Thoracic aorta (tissue), 2 donors: Measurements from ENCODE around the gene GGTLC2. TPM values are rescaled to one million over a fixed set of nuclear protein-coding genes. Genes with fewer than 3 reads are reported as not detected.

Experiments
- ATAC-seq: fragments of 150-250 bp; one replicate; pipeline ENCODE4 v1.8.0; 2017; ENCODE audit warnings: low read depth; ENCODE audit not compliant: insufficient number of reproducible peaks, low FRiP score
- DNase-seq: peaks from one replicate; pipeline ENCODE4 v3.0.0-alpha.2; 2020; ENCODE audit warnings: low spot score
- H3K27ac ChIP-seq, 2 donors: fragments of 200-600 bp; sonication (generic); 1 replicate in 1 of 2; 2 replicates in 1 of 2; pipeline ENCODE4 v1.5.1; 2016; ENCODE audit warnings: mild to moderate bottlenecking in 2 of 2, moderate library complexity in 2 of 2
- H3K27me3 ChIP-seq: fragments of 200-600 bp; sonication (generic); replicated peaks from 2 replicates; pipeline ENCODE4 v1.6.0; 2016; ENCODE audit warnings: mild to moderate bottlenecking; ENCODE audit not compliant: insufficient read depth
- H3K36me3 ChIP-seq: fragments of 200-600 bp; sonication (generic); one replicate; pipeline ENCODE4 v1.5.1; 2016
- H3K4me1 ChIP-seq, 2 donors: fragments of 200-600 bp; sonication (generic); 1 replicate in 1 of 2; 2 replicates in 1 of 2; pipeline versions ENCODE4 v1.5.1 to v1.6.0; 2016; ENCODE audit warnings: low read depth in 2 of 2, mild to moderate bottlenecking in 1 of 2; ENCODE audit not compliant: control insufficient read depth in 1 of 2
- H3K4me3 ChIP-seq: fragments of 200-600 bp; sonication (generic); 2 replicates; pipeline ENCODE4 v1.5.1; 2016; ENCODE audit warnings: mild to moderate bottlenecking
- H3K9me3 ChIP-seq: fragments of 200-600 bp; sonication (generic); 2 replicates; pipeline ENCODE4 v1.5.1; 2016
- total RNA-seq, 2 donors: library from RNA; depleted of rRNA; stranded (reverse); fragments of >200 nt; gene quantifications; one replicate each; pipeline versions ENCODE4 v1.1.0 to v1.2.3, GENCODE V29; 2016
- TF ChIP-seq, protein P1 (sequence below): fragments of 200-600 bp; sonication (generic); IDR thresholded peaks from one replicate; pipeline ENCODE4 v1.5.1; 2019; ENCODE audit warnings: antibody characterized with exemption

GGTLC2 gene
- total RNA-seq, 2 donors from 2014 or later = not detected

DNA sequence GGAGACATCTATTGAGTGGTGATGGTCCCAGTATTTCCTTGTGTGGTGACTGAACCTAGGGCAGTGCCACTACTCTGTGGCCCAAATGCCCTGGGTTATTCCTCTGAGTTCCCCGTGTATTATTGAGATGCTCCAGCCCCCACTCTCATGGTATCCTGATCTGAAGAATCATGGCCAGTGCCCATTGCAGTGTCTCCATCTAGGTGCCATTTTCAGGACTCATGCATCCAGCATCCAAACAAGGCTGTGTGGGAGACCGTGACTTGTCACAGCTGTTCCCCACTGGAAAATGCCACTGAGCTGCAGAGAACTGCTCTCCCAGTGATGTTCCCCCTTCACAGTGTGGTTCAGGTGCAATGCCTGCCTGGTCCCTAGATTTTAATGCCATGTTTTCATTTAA, 24.7 kb downstream of the GGTLC2 start:
- no peak for ATAC-seq
- no peaks in the 10 kb centered on the region for H3K4me1 ChIP-seq
- no peaks in the 10 kb centered on the region for H3K36me3 ChIP-seq
- no peak overlapping the region for H3K27ac ChIP-seq
- TF ChIP-seq, protein P1, sequence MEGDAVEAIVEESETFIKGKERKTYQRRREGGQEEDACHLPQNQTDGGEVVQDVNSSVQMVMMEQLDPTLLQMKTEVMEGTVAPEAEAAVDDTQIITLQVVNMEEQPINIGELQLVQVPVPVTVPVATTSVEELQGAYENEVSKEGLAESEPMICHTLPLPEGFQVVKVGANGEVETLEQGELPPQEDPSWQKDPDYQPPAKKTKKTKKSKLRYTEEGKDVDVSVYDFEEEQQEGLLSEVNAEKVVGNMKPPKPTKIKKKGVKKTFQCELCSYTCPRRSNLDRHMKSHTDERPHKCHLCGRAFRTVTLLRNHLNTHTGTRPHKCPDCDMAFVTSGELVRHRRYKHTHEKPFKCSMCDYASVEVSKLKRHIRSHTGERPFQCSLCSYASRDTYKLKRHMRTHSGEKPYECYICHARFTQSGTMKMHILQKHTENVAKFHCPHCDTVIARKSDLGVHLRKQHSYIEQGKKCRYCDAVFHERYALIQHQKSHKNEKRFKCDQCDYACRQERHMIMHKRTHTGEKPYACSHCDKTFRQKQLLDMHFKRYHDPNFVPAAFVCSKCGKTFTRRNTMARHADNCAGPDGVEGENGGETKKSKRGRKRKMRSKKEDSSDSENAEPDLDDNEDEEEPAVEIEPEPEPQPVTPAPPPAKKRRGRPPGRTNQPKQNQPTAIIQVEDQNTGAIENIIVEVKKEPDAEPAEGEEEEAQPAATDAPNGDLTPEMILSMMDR = no peak
- no peak overlapping the region for H3K4me3 ChIP-seq
- no peak for DNase-seq
- H3K9me3 ChIP-seq = peaks cover 3% of the 10 kb centered on the region
- H3K27me3 ChIP-seq = no peaks in the 10 kb centered on the region

DNA sequence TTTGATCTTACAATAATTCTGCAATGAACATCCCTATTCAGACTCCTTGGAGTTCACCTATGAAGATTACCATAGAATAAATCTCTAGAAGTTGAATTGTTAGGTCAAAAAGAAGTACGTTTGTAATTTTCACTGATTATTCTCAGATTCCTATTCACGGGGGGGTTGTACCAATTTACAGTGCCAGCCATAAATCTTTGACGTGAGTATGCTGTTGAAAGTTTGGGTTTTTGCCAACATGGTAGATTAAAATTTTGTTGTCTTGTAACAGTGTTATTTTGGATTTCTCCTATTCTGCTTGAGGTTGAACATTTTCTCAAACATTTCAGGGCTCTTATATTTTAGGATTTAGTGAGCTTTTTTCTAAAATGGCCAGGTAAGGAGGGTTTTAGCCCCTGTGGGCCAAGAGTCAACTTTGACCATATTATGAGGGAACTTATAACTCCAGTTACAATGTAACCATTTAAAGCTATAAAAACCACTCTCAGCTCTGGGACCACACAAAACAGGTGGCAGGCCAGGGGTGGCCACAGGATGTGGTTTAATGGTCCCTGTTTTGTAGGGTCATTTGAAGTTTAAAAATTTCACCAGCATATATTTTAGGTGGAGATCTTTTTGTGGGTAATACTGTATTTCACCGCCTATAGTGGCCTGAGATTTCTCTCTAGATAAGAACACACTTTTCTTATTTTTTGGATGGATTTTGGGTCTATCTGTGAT, 25.8 kb downstream of the GGTLC2 start:
- Histone ChIP-seq H3K4me3 (no peak overlapping the region), H3K27ac (no peak overlapping the region), H3K9me3 (peaks cover 3% of the 10 kb centered on the region), H3K4me1 (no peaks in the 10 kb centered on the region), H3K27me3 (no peaks in the 10 kb centered on the region), H3K36me3 (no peaks in the 10 kb centered on the region)
- TF ChIP-seq, protein P1 = no peak
- ATAC-seq (no peak), DNase-seq (no peak)

DNA sequence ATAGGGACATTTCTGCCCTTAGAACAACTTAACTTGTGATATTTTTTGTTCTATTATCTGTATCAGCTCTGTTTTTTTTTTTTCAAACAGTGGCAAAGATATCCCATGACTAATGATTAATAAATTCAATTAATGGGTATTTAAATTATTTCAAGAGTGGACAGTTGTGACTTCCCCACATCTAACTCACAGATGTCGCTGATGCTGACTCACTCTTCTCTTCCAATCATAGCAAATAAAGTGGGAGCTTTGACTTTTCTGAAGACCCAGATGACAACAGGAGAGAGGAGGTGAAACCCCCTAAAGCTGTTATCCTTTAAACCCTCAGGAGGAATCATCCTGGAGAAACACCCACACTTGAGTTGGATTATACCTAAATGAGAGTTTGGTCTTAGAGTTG, 27.1 kb downstream of the GGTLC2 start:
- DNase-seq (no peak), ATAC-seq (no peak)
- no peaks in the 10 kb centered on the region for H3K4me1 ChIP-seq
- TF ChIP-seq, protein P1 = no peak
- H3K36me3 ChIP-seq = no peaks in the 10 kb centered on the region
- no peaks in the 10 kb centered on the region for H3K27me3 ChIP-seq
- H3K4me3 ChIP-seq = no peak overlapping the region
- no peak overlapping the region for H3K27ac ChIP-seq
- peaks cover 3% of the 10 kb centered on the region for H3K9me3 ChIP-seq

DNA sequence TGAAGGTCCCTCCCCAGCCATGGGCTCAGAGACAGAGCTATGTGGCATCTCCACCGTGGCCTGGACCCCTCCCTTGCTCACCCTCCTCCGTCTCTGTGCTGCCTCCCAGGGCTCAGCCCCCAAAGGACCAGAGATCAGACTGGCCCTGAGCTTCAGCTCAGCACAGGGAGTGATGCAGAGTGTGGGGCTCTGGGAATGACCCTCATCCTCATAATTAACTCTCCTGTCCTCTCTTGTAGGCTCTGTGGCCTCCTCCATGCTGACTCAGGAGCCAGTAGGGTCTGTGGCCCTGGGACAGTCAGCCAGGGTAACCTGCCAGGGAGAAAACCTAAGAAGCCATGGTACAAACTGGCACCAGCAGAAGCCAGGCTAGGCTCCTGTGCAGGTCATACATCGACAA, 28.7 kb downstream of the GGTLC2 start:
- no peak for ATAC-seq
- DNase-seq = no peak
- Histone ChIP-seq H3K4me1 (no peaks in the 10 kb centered on the region), H3K36me3 (no peaks in the 10 kb centered on the region), H3K27me3 (no peaks in the 10 kb centered on the region), H3K4me3 (no peak overlapping the region), H3K27ac (no peak overlapping the region), H3K9me3 (peaks cover 3% of the 10 kb centered on the region)
- TF ChIP-seq, protein P1 = no peak

DNA sequence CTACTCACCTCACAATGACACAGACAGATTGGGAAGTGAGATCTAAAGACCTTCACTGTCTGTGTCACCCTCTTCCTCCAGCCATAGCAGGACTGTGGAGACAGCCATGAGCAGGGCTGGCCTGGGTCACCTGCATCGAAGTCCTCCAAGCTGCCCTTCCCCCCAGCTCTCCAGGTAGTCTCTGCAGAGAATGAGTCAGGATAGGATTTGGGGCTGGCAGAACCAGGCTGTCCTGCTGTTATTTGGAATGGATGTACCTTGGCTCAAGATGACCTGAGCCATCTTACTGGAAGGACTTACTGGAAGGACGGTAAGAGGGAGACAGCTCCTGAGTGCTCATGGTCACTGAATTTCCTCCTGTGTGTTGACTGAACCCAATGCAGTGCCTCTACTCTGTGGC, 29.2 kb downstream of the GGTLC2 start:
- no peak for DNase-seq
- no peak for ATAC-seq
- TF ChIP-seq, protein P1 = no peak
- Histone ChIP-seq H3K4me1 (no peaks in the 10 kb centered on the region), H3K36me3 (no peaks in the 10 kb centered on the region), H3K27me3 (no peaks in the 10 kb centered on the region), H3K4me3 (no peak overlapping the region), H3K27ac (no peak overlapping the region), H3K9me3 (peaks cover 3% of the 10 kb centered on the region)
